ENCODE results near the gene MRPL41.

MRPL41 gene

DNA sequence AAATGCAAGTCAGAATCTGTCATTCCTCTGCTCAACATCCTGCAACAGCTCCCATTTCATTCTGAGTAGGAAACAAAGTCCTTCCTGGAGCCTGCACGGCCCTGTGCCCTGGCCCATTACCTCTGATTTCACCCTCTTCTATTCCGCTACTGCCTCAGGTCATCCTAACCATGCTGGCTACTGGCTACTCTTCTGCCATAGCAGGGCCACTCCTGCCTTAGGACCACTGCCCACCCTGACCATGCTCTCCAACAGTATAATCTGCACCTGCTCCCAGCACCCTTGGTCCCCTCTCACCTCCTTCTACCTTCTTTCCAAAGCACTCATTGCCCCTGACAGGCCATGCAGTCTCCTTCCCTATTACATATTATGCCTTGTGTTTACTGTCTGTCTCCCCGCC, 18.9 kb downstream of the MRPL41 start:
- no peak for DNase-seq (ENCODE audit: insufficient read length, low spot score)
- TF ChIP-seq POLR2A (IDR thresholded peaks at IDR 0.05; ENCODE audit: low read depth, low read length) (no peak), POU2F2 (IDR thresholded peaks at IDR 0.05; ENCODE audit: low read depth, low read length) (no peak), SPI1 (IDR thresholded peaks at IDR 0.05; ENCODE audit: low read depth, low read length) (no peak), POLR2AphosphoS5 (IDR thresholded peaks at IDR 0.05; ENCODE audit: low read depth, low read length) (no peak), PAX5 (IDR thresholded peaks at IDR 0.05; ENCODE audit: insufficient read depth, low read length, severe bottlenecking) (no peak), TAF1 (IDR thresholded peaks at IDR 0.05; ENCODE audit: low read depth, low read length) (no peak)
- FAIRE-seq: no peak

DNA sequence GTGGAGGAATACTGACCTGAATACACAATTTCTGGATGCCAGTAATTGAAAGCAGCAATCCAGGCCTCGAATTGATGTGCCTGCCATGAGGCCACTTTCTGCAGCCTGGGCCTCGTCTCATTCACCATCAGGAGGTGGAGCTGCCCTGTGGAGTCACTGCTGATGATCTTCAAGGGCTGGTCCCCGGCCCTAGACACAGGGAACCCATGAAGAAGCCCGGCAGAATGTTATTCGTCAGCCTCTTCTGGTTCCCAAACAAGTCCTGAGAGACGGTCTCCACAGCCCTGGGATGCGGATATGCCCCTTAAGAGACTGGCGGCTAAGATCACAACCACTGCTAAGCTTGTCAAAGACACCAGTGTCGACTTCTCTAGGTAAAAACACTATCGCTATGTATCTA, 22.5 kb downstream of the MRPL41 start:
- TF ChIP-seq SPI1 (IDR thresholded peaks at IDR 0.05; ENCODE audit: low read depth, low read length) (no peak), POLR2A (IDR thresholded peaks at IDR 0.05; ENCODE audit: low read depth, low read length) (no peak), PAX5 (IDR thresholded peaks at IDR 0.05; ENCODE audit: insufficient read depth, low read length, severe bottlenecking) (no peak), POU2F2 (IDR thresholded peaks at IDR 0.05; ENCODE audit: low read depth, low read length) (no peak), POLR2AphosphoS5 (IDR thresholded peaks at IDR 0.05; ENCODE audit: low read depth, low read length) (no peak), TAF1 (IDR thresholded peaks at IDR 0.05; ENCODE audit: low read depth, low read length) (no peak)
- no peak for FAIRE-seq

GRCh38 chr9:137575364-137575715, 23.7 kb downstream of the MRPL41 start:
- TF ChIP-seq POLR2A (IDR thresholded peaks at IDR 0.05; ENCODE audit: low read depth, low read length) (no peak), POLR2AphosphoS5 (IDR thresholded peaks at IDR 0.05; ENCODE audit: low read depth, low read length) (no peak), SPI1 (IDR thresholded peaks at IDR 0.05; ENCODE audit: low read depth, low read length) (no peak), PAX5 (IDR thresholded peaks at IDR 0.05; ENCODE audit: insufficient read depth, low read length, severe bottlenecking) (no peak), TAF1 (IDR thresholded peaks at IDR 0.05; ENCODE audit: low read depth, low read length) (no peak), POU2F2 (IDR thresholded peaks at IDR 0.05; ENCODE audit: low read depth, low read length) (no peak)
- DNase-seq (ENCODE audit: insufficient read length, low spot score) (no peak), FAIRE-seq (no peak)

More for the DNA sequence above, 22.5 kb downstream of the MRPL41 start:
- DNase-seq (ENCODE audit: insufficient read length, low spot score): no peak

GRCh38 chr9:137575716-137576411, 24.2 kb downstream of the MRPL41 start:
- FAIRE-seq: no peak

DNA sequence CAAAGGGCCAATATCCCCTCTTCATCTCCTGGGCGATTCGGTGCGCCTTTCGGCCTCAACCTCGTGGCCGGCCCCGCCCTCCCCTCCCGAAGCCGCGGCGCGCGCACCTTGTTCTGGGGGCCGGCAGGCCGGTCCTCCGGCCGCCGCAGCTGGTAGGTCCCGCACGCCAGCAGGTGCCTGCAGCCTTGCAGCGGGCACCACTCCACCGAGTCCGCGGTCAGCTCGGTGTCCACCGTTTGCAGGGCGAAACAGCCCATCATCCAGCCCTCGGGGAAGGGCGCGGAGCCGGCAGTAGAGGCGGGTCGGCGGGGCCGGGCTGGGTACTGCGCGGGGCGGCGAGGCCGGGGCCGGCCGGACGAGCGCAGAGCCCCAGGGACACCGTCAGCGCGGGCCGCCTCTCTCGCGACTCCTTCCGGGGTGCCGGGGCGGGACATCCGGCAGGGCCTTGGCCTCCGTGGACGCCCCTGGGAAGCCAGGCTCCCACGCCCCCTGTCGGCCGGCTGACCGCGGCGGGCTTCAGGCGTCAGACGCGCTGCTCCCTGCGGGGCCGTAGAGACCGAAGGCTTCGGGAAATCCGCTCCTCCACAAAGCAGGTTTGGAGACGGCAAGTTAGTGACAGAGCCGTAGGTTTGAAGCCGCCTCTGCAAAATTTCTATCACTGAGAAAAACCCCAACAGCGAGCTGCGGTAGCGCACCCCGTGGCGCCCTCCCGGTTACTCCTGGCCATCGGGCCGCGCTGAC, 27.0 kb downstream of the MRPL41 start, which contains the start of gene DPH7:
TSS of gene DPH7 (minus strand) at position 408 of the 741 bp plus-strand sequence. CDS start at position 260, 148 bp downstream.
- FAIRE-seq: peak; percentile 95
- DNase-seq (ENCODE audit: insufficient read length, low spot score): peak; percentile 100
- no peak for TF ChIP-seq TAF1 (IDR thresholded peaks at IDR 0.05; ENCODE audit: low read depth, low read length)
- peak; percentile 61 for TF ChIP-seq POLR2A (IDR thresholded peaks at IDR 0.05; ENCODE audit: low read depth, low read length)
- peak; percentile 15; the same call in 1 of the 2 replicates for TF ChIP-seq POU2F2 (IDR thresholded peaks at IDR 0.05; ENCODE audit: low read depth, low read length)
- TF ChIP-seq PAX5 (IDR thresholded peaks at IDR 0.05; ENCODE audit: insufficient read depth, low read length, severe bottlenecking): no peak
- peak; percentile 52; the same call in 1 of the 2 replicates for TF ChIP-seq POLR2AphosphoS5 (IDR thresholded peaks at IDR 0.05; ENCODE audit: low read depth, low read length)
- no peak for TF ChIP-seq SPI1 (IDR thresholded peaks at IDR 0.05; ENCODE audit: low read depth, low read length)

More at GRCh38 chr9:137575716-137576411, 24.2 kb downstream of the MRPL41 start:
- TF ChIP-seq POU2F2 (IDR thresholded peaks at IDR 0.05; ENCODE audit: low read depth, low read length) (no peak), SPI1 (IDR thresholded peaks at IDR 0.05; ENCODE audit: low read depth, low read length) (0 out of 2 replicates have a peak, but pooled peaks have one; percentile 12)
- no peak for DNase-seq (ENCODE audit: insufficient read length, low spot score)

GRCh38 chr9:137579259-137579604, 27.6 kb downstream of the MRPL41 start:
- TF ChIP-seq SPI1 (IDR thresholded peaks at IDR 0.05; ENCODE audit: low read depth, low read length) (no peak), TAF1 (IDR thresholded peaks at IDR 0.05; ENCODE audit: low read depth, low read length) (no peak), PAX5 (IDR thresholded peaks at IDR 0.05; ENCODE audit: insufficient read depth, low read length, severe bottlenecking) (no peak), POLR2A (IDR thresholded peaks at IDR 0.05; ENCODE audit: low read depth, low read length) (no peak), POU2F2 (IDR thresholded peaks at IDR 0.05; ENCODE audit: low read depth, low read length) (no peak)
- no peak for DNase-seq (ENCODE audit: insufficient read length, low spot score)
- FAIRE-seq: no peak

DNA sequence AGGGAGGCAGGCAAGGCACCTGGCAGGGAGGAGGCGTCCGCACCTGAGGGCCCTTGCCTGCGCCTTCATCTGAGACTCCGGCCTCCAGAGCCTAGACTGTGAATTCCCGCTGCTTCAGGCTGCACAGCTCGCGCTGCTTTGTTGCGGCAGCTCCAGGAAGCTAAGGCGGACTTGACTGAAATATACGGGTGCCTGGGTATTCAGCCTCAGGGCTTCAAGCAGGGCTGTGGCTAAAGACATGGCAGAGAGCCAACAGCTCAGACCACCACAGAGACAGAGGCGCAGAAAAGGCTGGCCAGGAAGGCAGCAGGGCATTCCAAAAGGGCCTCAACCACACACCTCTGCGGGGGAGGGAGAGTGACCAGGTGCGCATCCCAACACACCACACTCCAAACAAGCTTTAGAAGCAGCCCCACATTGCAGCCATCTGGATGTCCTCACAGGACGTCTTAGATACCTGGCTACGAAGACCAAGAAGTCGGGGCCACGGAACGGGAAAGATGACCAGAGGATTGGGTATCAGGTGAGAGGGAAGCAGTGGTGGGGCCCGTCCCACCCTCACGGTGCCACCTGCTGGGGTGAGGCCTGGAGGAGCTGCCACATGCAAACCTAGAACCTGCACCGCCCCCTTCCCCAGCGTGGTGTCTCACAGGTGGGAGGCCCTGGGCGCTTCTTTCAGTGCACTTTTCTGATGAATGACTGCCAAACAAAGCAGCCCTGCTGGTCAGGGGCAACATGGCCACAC, 28.7 kb downstream of the MRPL41 start:
- no peak for FAIRE-seq
- TF ChIP-seq POLR2AphosphoS5 (IDR thresholded peaks at IDR 0.05; ENCODE audit: low read depth, low read length) (peak; percentile 42; the same call in 1 of the 2 replicates), TAF1 (IDR thresholded peaks at IDR 0.05; ENCODE audit: low read depth, low read length) (no peak)
- no peak for DNase-seq (ENCODE audit: insufficient read length, low spot score)

DNA sequence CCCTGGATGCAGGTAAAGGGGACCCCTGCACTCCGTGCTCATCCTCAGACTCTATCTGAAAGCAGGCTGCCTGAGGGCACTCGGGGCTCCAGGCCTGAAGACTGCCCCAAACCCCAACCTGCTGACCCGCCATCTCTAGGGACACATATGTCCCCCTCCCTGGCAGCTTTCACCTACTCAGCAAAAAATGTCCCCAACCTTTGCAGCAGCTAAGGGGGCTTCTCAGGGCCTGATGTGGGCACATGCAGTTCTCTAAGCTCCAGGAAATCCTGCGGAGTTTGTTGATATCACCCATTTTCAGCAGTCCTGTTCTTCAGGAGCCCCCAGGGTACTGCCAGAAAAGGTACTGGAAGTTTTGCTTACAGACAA, 29.3 kb downstream of the MRPL41 start:
- FAIRE-seq (no peak), DNase-seq (ENCODE audit: insufficient read length, low spot score) (no peak)
- TF ChIP-seq PAX5 (IDR thresholded peaks at IDR 0.05; ENCODE audit: insufficient read depth, low read length, severe bottlenecking) (no peak), POLR2AphosphoS5 (IDR thresholded peaks at IDR 0.05; ENCODE audit: low read depth, low read length) (no peak), POU2F2 (IDR thresholded peaks at IDR 0.05; ENCODE audit: low read depth, low read length) (no peak), TAF1 (IDR thresholded peaks at IDR 0.05; ENCODE audit: low read depth, low read length) (no peak), SPI1 (IDR thresholded peaks at IDR 0.05; ENCODE audit: low read depth, low read length) (no peak), POLR2A (IDR thresholded peaks at IDR 0.05; ENCODE audit: low read depth, low read length) (no peak)
